ENCODE results near the gene FOCAD.
"Not testable (repeated sequence)": the region's sequence is repeated elsewhere in the genome, so short reads cannot be mapped to it uniquely, and the experiment has no call there.

The FOCAD gene

DNA sequence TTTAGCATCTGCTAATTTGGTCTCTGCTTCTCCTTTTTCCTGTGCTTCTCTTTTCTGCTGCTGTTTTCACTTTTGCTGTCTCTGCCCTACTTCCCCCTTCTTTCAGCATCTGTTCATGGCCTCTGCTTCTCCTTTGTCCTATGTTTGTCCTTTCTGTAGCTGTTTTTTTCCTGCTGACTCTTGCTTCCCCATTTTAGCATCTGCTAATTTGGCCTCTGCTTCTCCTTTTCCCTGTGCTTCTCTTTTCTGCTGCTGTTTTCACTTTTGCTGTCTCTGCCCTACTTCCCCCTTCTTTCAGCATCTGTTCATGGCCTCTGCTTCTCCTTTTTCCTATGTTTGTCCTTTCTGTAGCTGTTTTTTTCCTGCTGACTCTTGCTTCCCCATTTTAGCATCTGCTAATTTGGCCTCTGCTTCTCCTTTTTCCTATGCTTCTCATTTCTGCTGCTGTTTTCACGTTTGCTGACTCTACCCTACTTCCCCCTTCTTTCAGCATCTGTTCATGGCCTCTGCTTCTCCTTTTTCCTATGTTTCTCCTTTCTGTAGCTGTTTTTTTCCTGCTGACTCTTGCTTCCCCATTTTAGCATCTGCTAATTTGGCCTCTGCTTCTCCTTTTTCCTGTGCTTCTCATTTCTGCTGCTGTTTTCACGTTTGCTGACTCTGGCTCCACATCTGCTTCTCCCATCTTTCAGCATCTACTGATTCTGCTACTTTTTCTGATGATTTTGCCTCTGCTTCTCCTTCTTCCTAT lies 290.3 kb downstream of the FOCAD start:
- H3K9ac ChIP-seq; H3K4me3 ChIP-seq (ENCODE audit: low read depth, low read length); H2AFZ ChIP-seq; H3K36me3 ChIP-seq (ENCODE audit: control insufficient read depth, insufficient read depth, low read length); H3K79me2 ChIP-seq; H3K27me3 ChIP-seq (ENCODE audit: control insufficient read depth, insufficient read depth, low read length); H3K4me2 ChIP-seq (ENCODE audit: low read length); H3K4me1 ChIP-seq; H3K27ac ChIP-seq; H3K9me3 ChIP-seq (ENCODE audit: control insufficient read depth, low read length): not testable (repeated sequence)

DNA sequence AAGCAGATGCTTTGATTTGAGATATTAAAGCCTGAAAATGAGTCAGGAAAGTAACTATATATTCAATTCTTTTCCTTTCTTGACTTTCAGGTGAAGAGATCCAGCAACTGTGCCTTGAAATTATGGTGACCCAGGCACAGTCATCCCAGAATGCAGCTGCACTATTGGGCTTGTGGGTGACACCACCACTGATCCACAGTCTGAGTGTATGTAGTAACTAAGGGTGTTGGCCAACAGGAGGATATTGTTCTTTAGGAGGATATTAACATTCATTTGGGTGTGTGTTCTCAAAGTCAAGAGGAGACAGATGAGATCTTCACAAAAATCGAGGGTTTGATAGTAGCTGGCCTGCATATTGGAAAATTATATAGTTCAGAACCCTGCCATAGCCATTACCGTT lies 294.2 kb downstream of the FOCAD start:
- TF ChIP-seq, protein P1, sequence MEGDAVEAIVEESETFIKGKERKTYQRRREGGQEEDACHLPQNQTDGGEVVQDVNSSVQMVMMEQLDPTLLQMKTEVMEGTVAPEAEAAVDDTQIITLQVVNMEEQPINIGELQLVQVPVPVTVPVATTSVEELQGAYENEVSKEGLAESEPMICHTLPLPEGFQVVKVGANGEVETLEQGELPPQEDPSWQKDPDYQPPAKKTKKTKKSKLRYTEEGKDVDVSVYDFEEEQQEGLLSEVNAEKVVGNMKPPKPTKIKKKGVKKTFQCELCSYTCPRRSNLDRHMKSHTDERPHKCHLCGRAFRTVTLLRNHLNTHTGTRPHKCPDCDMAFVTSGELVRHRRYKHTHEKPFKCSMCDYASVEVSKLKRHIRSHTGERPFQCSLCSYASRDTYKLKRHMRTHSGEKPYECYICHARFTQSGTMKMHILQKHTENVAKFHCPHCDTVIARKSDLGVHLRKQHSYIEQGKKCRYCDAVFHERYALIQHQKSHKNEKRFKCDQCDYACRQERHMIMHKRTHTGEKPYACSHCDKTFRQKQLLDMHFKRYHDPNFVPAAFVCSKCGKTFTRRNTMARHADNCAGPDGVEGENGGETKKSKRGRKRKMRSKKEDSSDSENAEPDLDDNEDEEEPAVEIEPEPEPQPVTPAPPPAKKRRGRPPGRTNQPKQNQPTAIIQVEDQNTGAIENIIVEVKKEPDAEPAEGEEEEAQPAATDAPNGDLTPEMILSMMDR (IDR thresholded peaks at IDR 0.05): no peak

DNA sequence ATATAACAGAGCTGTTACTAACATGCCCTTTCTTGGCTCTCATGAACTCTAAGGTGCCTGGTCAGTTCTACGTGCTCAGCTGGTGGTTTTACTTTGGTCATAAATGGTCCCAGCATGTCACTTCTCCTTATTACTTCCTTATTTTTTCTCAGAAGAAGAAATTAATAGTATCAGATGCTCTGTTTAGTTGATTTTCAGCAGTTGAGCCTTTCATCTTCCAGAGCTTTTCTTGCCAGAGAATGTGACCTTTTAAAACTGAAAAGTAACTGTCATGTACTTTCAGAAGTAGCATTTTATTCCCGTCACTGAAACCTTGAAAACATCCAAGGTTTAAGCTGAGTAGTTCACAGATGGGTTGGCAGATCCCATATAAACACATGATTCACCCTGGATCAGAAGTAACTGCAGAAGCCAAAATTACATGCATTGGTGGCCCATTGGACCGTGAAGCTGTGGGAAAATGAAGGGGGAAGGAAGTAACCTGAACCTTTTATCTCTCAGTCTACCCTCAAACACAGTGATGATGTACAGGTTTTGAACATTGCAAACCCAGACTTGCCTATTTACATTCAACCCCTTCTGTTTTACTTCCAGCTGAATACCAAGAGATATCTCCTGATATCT lies 296.9 kb downstream of the FOCAD start:
- no peak overlapping the region for H2AFZ ChIP-seq
- H3K36me3 ChIP-seq (ENCODE audit: control insufficient read depth, insufficient read depth, low read length): no peaks in the 10 kb centered on the region
- H3K4me2 ChIP-seq (ENCODE audit: low read length): peak overlapping the region; percentile 29
- peaks cover 7% of the 10 kb centered on the region for H3K4me1 ChIP-seq
- H3K27ac ChIP-seq: peak overlapping the region; percentile 72
- no peaks in the 10 kb centered on the region for H3K9me3 ChIP-seq (ENCODE audit: control insufficient read depth, low read length)
- H3K27me3 ChIP-seq (ENCODE audit: control insufficient read depth, insufficient read depth, low read length): no peaks in the 10 kb centered on the region
- H3K79me2 ChIP-seq: no peaks in the 10 kb centered on the region
- no peak overlapping the region for H3K9ac ChIP-seq
- TF ChIP-seq, protein P1 (IDR thresholded peaks at IDR 0.05): no peak
- H3K4me3 ChIP-seq (ENCODE audit: low read depth, low read length): no peak overlapping the region

More for the DNA sequence above, 294.2 kb downstream of the FOCAD start:
- H3K79me2 ChIP-seq: no peaks in the 10 kb centered on the region
- no peaks in the 10 kb centered on the region for H3K27me3 ChIP-seq (ENCODE audit: control insufficient read depth, insufficient read depth, low read length)
- no peaks in the 10 kb centered on the region for H3K36me3 ChIP-seq (ENCODE audit: control insufficient read depth, insufficient read depth, low read length)
- no peak overlapping the region for H3K4me3 ChIP-seq (ENCODE audit: low read depth, low read length)
- no peak overlapping the region for H3K9ac ChIP-seq
- no peaks in the 10 kb centered on the region for H3K9me3 ChIP-seq (ENCODE audit: control insufficient read depth, low read length)
- H3K4me1 ChIP-seq: peaks cover 7% of the 10 kb centered on the region
- H2AFZ ChIP-seq: no peak overlapping the region
- H3K27ac ChIP-seq: no peak overlapping the region
- H3K4me2 ChIP-seq (ENCODE audit: low read length): no peak overlapping the region

DNA sequence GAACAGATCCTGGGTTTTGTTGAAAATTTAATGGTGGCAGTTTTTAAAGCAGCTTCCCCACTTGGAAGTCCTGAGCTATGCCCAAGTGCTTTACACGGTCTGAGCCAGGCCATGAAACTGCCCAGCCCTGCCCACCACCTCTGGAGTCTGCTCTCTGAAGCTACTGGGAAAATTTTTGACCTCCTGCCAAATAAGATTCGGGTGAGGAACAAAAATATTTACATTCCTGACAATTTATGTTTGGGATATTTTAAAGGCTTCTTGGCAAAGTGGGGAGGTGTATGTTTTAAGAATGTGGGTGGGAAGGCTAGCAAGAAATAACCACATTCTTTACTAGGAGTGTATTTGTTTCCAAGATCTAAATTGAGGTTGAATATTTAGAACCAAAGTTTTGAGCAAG lies 297.4 kb downstream of the FOCAD start:
- H3K9ac ChIP-seq: no peak overlapping the region
- H3K27ac ChIP-seq: peak overlapping the region; percentile 72
- H2AFZ ChIP-seq: no peak overlapping the region
- H3K9me3 ChIP-seq (ENCODE audit: control insufficient read depth, low read length): no peaks in the 10 kb centered on the region
- no peaks in the 10 kb centered on the region for H3K79me2 ChIP-seq
- no peak overlapping the region for H3K4me3 ChIP-seq (ENCODE audit: low read depth, low read length)
- peak overlapping the region; percentile 29 for H3K4me2 ChIP-seq (ENCODE audit: low read length)
- H3K27me3 ChIP-seq (ENCODE audit: control insufficient read depth, insufficient read depth, low read length): no peaks in the 10 kb centered on the region
- H3K36me3 ChIP-seq (ENCODE audit: control insufficient read depth, insufficient read depth, low read length): no peaks in the 10 kb centered on the region
- peaks cover 7% of the 10 kb centered on the region for H3K4me1 ChIP-seq
- TF ChIP-seq, protein P1 (IDR thresholded peaks at IDR 0.05): no peak

DNA sequence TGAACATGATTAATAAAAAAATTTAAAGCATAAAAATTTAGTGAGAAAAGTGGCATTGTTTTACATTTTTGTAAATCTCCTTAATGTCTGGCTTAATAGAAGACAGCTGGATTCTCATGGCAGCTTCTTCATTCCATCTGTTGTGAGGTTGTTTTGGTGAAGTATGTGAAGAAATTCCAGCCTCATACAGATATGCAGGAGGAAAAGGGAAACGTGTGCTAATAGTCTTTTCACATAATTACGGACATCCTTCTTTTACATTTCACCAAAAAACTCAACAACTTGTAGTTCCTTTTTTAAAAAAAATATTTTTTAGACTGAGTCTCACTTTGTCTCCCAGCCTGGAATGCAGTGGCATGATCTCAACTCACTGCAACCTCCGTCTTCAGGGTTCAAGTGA lies 300.4 kb downstream of the FOCAD start:
- H3K27ac ChIP-seq: no peak overlapping the region
- H3K4me1 ChIP-seq: peaks cover 7% of the 10 kb centered on the region
- H3K79me2 ChIP-seq: no peaks in the 10 kb centered on the region
- H3K9ac ChIP-seq: no peak overlapping the region
- H3K27me3 ChIP-seq (ENCODE audit: control insufficient read depth, insufficient read depth, low read length): no peaks in the 10 kb centered on the region
- no peaks in the 10 kb centered on the region for H3K36me3 ChIP-seq (ENCODE audit: control insufficient read depth, insufficient read depth, low read length)
- TF ChIP-seq, protein P1 (IDR thresholded peaks at IDR 0.05): no peak
- H2AFZ ChIP-seq: no peak overlapping the region
- H3K9me3 ChIP-seq (ENCODE audit: control insufficient read depth, low read length): no peaks in the 10 kb centered on the region
- H3K4me2 ChIP-seq (ENCODE audit: low read length): no peak overlapping the region
- H3K4me3 ChIP-seq (ENCODE audit: low read depth, low read length): no peak overlapping the region
